Measurements from ENCODE around the gene POP5.
A peak's percentile ranks its signal among the peaks of the same experiment; 100 is the strongest.

The POP5 gene

DNA sequence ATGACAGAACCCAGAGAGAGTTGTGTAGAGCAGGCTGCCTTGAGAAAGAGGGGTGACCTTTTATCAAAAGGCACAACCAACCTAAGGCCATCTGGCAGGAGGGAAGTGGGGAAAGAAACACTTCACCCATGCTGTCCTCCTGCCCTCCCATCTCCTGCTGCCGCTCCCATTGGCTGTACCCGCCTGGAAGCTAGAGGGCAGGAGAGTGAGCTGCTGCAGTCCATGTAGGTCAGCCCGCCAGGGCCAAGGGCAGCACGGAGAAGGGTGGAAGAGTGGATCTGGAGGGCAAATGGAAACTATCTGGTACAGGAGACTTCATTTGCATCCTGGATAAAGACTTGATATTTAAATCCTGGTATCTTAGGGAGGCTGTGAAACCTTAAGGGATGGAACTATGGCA lies 47.7 kb upstream of the POP5 start:
- Histone ChIP-seq H3K9me3 (ENCODE audit: control insufficient read depth, insufficient read depth, low read depth, low read length) (no peaks in the 10 kb centered on the region), H3K4me3 (ENCODE audit: low read depth, low read length) (no peak overlapping the region), H3K27ac (ENCODE audit: extremely low read depth, low read depth, low read length) (no peak overlapping the region), H3K4me1 (ENCODE audit: control insufficient read depth, insufficient read depth, low read length) (no peaks in the 10 kb centered on the region), H3K36me3 (ENCODE audit: control insufficient read depth in 2 of 2, insufficient read depth in 1 of 2, low read length in 2 of 2) (no peaks in the 10 kb centered on the region)
- ChIA-PET POLR2A (interaction anchor here (1.5 kb wide), 1 partner anchor 47 kb away, joined by 7 read pairs; the partner anchor contains the start of gene POP5), CTCF (interaction anchor here (0.7 to 2.5 kb wide), 4 partner anchors 12 to 101 kb away, joined by 3 to 16 read pairs (median 4); no protein-coding TSS in a partner anchor)
- TF ChIP-seq ZNF426 (tag by site-specific recombination; IDR thresholded peaks at IDR 0.05), result no peak
- TF ChIP-seq, protein P1, sequence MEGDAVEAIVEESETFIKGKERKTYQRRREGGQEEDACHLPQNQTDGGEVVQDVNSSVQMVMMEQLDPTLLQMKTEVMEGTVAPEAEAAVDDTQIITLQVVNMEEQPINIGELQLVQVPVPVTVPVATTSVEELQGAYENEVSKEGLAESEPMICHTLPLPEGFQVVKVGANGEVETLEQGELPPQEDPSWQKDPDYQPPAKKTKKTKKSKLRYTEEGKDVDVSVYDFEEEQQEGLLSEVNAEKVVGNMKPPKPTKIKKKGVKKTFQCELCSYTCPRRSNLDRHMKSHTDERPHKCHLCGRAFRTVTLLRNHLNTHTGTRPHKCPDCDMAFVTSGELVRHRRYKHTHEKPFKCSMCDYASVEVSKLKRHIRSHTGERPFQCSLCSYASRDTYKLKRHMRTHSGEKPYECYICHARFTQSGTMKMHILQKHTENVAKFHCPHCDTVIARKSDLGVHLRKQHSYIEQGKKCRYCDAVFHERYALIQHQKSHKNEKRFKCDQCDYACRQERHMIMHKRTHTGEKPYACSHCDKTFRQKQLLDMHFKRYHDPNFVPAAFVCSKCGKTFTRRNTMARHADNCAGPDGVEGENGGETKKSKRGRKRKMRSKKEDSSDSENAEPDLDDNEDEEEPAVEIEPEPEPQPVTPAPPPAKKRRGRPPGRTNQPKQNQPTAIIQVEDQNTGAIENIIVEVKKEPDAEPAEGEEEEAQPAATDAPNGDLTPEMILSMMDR (tag by site-specific recombination; IDR thresholded peaks at IDR 0.05), result 0 out of 2 replicates have a peak, but pooled peaks have one; percentile 13

DNA sequence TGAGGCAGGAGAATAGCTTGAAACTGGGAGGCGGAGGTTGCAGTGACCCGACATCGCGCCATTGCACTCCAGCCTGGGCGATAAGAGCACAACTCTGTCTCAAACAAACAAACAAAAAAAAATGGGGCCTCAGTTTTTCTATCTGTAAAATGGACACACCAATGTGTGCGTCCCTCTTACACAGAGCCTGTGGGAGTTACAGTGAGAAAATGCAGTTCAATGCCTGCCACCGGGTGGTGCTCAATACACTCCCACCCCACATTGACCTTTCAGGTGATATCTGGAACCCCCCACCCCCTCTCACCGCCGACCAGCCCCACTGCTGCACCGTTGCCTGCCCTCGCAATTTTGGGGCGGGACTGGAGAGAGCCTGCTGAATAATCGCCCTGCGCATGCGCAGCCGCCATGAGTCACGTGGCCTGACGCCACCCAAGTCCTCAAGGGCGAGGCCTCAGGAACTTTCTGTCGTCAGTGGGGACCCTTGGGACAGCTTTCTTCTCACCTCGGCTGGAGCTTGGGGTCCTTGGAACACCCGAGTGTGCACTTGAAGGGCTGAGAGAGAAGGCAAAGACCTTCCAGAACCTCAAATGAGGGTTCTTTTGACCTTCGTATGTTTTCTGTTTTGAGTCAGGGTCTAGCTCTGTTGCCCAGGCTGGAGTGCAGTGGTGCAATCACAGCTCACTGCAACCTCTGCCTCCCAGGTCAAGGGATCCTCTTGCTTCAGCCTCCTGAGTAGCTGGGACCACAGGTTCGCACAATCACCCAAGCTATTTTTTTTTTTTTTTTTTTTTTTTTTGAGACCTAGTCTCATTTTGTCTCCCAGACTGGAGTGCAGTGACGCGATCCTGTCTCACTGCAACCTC lies 44.6 kb upstream of the POP5 start:
- ChIA-PET POLR2A (interaction anchor here (0.6 to 0.7 kb wide), 3 partner anchors 17 to 179 kb away, joined by 3 to 7 read pairs (median 4); no protein-coding TSS in a partner anchor), CTCF (interaction anchor here (0.6 to 2.2 kb wide), 11 partner anchors 9 to 696 kb away, joined by 3 to 10 read pairs (median 3); partner anchors contain the start of gene CABP1)
- no peaks in the 10 kb centered on the region for H3K9me3 ChIP-seq (ENCODE audit: control insufficient read depth, insufficient read depth, low read depth, low read length)

More for the DNA sequence above, 44.6 kb upstream of the POP5 start:
- TF ChIP-seq, protein P2, sequence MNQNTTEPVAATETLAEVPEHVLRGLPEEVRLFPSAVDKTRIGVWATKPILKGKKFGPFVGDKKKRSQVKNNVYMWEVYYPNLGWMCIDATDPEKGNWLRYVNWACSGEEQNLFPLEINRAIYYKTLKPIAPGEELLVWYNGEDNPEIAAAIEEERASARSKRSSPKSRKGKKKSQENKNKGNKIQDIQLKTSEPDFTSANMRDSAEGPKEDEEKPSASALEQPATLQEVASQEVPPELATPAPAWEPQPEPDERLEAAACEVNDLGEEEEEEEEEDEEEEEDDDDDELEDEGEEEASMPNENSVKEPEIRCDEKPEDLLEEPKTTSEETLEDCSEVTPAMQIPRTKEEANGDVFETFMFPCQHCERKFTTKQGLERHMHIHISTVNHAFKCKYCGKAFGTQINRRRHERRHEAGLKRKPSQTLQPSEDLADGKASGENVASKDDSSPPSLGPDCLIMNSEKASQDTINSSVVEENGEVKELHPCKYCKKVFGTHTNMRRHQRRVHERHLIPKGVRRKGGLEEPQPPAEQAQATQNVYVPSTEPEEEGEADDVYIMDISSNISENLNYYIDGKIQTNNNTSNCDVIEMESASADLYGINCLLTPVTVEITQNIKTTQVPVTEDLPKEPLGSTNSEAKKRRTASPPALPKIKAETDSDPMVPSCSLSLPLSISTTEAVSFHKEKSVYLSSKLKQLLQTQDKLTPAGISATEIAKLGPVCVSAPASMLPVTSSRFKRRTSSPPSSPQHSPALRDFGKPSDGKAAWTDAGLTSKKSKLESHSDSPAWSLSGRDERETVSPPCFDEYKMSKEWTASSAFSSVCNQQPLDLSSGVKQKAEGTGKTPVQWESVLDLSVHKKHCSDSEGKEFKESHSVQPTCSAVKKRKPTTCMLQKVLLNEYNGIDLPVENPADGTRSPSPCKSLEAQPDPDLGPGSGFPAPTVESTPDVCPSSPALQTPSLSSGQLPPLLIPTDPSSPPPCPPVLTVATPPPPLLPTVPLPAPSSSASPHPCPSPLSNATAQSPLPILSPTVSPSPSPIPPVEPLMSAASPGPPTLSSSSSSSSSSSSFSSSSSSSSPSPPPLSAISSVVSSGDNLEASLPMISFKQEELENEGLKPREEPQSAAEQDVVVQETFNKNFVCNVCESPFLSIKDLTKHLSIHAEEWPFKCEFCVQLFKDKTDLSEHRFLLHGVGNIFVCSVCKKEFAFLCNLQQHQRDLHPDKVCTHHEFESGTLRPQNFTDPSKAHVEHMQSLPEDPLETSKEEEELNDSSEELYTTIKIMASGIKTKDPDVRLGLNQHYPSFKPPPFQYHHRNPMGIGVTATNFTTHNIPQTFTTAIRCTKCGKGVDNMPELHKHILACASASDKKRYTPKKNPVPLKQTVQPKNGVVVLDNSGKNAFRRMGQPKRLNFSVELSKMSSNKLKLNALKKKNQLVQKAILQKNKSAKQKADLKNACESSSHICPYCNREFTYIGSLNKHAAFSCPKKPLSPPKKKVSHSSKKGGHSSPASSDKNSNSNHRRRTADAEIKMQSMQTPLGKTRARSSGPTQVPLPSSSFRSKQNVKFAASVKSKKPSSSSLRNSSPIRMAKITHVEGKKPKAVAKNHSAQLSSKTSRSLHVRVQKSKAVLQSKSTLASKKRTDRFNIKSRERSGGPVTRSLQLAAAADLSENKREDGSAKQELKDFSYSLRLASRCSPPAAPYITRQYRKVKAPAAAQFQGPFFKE (tag by site-specific recombination; IDR thresholded peaks at IDR 0.05; ENCODE audit: borderline replicate concordance), result no peak
- TF ChIP-seq ZNF654 (tag by site-specific recombination; IDR thresholded peaks at IDR 0.05; ENCODE audit: low read depth) (0 out of 2 replicates have a peak, but pooled peaks have one; percentile 2), ZBTB10 (tag by site-specific recombination; IDR thresholded peaks at IDR 0.05) (no peak), ZNF121 (tag by site-specific recombination; IDR thresholded peaks at IDR 0.05) (0 out of 2 replicates have a peak, but pooled peaks have one; percentile 17)
- TF ChIP-seq, protein P1 (tag by site-specific recombination; IDR thresholded peaks at IDR 0.05), result 0 out of 2 replicates have a peak, but pooled peaks have one; percentile 26
- Histone ChIP-seq H3K27ac (ENCODE audit: extremely low read depth, low read depth, low read length) (no peak overlapping the region), H3K4me3 (ENCODE audit: low read depth, low read length) (no peak overlapping the region), H3K36me3 (ENCODE audit: control insufficient read depth in 2 of 2, insufficient read depth in 1 of 2, low read length in 2 of 2) (no peaks in the 10 kb centered on the region), H3K4me1 (ENCODE audit: control insufficient read depth, insufficient read depth, low read length) (no peaks in the 10 kb centered on the region)
